Cardiac fibroblast (primary cell): Measurements from ENCODE around the gene HRK.
A peak's percentile ranks its signal among the peaks of the same experiment; 100 is the strongest.

Experiments
- DNase-seq, 2 donors: peaks; one replicate each; pipeline versions ENCODE4 v3.0.0 to v3.0.0-alpha.2; 2010; ENCODE audit warnings: low read depth in 2 of 2
- H3K4me3 ChIP-seq, 2 donors: replicated peaks in 1 of 2; 1 replicate in 1 of 2; 2 replicates in 1 of 2; pipeline ENCODE4 v1.5.1; 2011; ENCODE audit warnings: low read depth in 2 of 2, low read length in 2 of 2, mild to moderate bottlenecking in 2 of 2, moderate library complexity in 1 of 2
- TF ChIP-seq, protein P1 (sequence below): IDR thresholded peaks from one replicate; pipeline ENCODE4 v1.5.1; 2011; ENCODE audit warnings: low read depth, mild to moderate bottlenecking, low read length, inconsistent platforms

The HRK gene

DNA sequence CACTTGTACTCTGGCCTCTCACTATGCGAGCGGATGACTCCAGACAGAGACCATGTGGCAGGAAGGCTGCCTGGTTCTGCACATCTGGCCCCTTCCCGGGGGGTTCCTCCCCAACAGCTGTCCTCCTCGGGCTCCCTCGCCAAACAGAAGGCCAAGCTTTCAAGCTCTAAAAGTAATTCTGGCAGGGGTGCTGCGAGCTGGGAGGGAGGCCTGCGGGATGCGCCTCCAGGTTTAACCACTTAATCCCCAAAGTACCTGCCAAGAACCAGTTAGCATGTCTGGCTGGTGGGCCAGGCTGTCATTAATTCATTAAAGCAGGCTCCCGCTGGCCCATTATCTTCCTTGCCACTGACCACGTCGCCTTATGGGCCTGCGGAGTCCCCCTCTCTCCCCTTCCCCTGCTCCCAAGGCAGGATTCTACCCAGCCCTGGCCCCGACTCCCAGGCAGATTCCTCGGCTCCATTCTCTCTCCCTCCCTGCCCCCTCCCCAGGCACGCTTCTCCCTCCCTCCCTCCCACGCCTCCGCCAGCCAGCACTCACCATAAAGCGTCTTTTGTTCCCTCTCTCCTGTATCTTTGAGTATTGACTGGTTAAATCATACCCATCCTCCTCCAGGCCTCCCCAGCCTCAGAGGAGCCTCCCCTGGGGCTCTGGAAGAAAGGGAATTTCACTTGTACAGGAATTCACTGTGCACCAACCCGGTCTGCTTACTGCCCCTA is 4.9 kb downstream of the HRK start:
- H3K4me3 ChIP-seq: no peak overlapping the region
- TF ChIP-seq, protein P1, sequence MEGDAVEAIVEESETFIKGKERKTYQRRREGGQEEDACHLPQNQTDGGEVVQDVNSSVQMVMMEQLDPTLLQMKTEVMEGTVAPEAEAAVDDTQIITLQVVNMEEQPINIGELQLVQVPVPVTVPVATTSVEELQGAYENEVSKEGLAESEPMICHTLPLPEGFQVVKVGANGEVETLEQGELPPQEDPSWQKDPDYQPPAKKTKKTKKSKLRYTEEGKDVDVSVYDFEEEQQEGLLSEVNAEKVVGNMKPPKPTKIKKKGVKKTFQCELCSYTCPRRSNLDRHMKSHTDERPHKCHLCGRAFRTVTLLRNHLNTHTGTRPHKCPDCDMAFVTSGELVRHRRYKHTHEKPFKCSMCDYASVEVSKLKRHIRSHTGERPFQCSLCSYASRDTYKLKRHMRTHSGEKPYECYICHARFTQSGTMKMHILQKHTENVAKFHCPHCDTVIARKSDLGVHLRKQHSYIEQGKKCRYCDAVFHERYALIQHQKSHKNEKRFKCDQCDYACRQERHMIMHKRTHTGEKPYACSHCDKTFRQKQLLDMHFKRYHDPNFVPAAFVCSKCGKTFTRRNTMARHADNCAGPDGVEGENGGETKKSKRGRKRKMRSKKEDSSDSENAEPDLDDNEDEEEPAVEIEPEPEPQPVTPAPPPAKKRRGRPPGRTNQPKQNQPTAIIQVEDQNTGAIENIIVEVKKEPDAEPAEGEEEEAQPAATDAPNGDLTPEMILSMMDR: no peak
- no peak for DNase-seq

DNA sequence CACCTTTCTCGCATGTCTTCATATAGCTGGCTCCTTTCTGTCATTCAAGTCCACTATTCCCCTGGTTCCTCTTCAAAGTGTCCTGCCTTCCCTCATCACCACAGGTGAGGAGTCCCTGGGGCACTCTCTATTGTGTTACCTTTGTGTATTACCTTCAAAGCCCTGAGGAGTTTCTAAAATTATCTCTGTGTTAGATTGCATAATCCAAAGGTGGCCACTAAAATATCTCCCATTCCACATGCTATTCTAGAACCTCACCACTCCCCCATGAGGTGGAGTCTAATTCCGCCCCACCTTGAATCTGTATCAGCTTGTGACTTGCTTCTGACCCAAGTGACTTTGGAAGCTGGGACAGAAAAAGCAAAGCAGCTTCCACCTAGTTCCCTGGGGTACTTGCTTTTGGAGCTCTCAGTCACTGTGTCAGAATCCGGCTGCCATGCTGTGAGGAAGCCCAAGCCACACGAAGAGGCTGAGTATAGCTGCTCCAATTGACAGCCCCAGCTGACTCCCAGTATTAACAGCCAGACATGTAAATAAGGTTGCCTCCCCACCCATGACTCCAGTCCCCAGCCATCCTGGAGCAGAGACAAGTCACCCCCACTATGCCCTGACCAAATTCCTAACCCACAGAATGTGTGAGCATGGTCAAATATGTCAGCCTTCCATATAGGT is 6.8 kb downstream of the HRK start:
- TF ChIP-seq, protein P1: no peak
- no peak overlapping the region for H3K4me3 ChIP-seq
- DNase-seq: no peak

DNA sequence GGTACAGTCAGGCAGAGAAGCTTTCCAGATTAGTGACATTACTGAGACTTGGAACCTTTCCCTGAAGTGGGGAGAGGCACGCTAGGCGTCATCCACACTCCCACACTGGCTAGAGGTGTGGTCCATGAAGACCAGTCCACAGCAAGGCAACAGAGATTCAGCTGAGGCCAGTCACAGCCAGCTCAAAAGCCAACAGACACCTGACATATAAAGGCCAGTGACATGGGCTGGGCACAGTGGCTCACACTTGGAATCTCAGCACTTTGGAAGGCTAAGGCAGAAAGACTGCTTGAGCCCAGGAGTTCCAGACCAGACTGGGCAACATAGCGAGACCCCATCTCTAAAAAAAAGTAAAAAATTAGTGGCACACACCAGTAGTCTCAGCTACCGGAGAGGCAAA is 10.9 kb downstream of the HRK start:
- TF ChIP-seq, protein P1: no peak
- H3K4me3 ChIP-seq: no peak overlapping the region
- DNase-seq: no peak

DNA sequence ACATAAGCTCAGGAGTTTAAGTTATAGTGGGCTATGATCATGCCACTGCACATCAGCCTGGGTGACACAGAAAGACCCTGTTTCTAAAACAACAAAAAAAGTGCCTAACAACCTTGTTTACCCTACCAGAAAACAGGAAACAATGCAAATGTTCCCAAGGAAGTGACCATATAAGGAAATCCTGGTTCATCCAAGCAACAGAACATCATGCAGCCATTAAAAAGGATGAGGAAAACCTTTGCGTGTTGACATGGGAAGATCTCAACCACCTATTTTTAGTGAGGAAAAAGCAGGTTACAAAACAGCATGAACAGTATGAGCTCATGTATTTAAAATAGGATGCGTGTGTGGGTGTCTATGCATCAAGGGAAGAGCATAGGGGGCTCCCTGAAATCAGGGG is 13.7 kb downstream of the HRK start:
- TF ChIP-seq, protein P1: no peak
- no peak for DNase-seq
- no peak overlapping the region for H3K4me3 ChIP-seq

DNA sequence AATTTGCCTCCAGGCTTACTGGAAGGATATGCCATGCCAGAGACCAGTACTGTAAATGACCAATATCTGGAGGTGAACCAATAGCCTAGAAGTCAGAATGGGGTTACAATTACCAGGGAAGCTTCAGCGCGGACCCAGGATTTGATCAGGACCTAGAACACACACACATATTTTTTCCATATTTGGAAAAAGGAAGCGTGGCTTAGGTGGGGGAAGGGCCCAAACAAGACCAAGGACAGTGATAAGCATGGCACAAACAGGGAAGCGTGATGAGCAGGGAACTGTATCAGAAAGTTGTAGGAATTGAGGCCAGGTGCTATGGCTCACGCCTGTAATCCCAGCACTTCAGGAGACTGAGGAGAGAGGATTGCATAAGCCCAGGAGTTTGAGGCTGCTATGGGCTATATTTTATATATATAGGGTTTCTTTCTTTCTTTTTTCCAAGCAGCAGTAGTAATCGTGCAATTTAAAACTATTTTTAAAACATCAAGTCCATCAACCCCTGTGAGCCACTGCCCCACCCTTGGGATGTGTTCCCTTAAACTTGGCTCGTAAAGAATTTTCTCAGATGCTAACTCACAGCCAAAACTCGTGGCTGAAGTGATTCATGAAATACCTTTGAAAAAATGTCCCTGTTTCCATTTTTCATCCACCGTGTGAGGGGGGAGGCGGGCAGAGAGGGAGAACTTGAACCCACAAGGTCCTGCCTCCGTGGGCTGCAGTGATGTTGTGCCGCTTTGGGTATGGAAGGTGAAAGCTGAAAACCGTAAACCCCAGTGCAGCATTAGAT is 16.7 kb downstream of the HRK start:
- TF ChIP-seq, protein P1: no peak
- H3K4me3 ChIP-seq: no peak overlapping the region
- DNase-seq: peak; percentile 51 to 93

DNA sequence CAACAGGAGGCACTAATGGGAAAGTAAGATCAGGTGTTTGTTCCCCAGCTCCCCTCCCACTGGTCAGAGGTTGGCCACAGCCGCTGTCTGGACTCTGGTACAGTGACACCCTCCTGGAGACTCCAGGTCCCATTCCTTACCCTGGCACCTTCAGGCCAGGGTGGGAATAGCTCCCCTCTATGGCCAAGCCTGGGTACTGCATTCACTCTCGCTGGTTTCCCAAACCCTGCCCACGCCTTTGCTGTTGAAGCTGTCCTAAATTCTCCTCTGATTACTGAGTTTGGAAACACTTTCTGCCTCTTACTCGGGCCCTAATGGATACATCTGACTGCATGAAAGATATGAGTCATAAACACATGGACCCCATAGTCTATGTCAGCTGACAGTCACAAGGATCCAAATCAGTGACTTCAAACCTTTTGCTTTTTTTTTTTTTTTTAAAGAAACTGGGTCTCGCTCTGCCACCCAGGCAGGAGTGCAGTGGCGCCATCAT is 17.9 kb downstream of the HRK start:
- no peak overlapping the region for H3K4me3 ChIP-seq
- TF ChIP-seq, protein P1: peak; percentile 66
- peak in 1 of 2 donors; percentile 61 for DNase-seq
